ENCODE measurements around the gene PFKFB4. TPM values are rescaled to one million over a fixed set of nuclear protein-coding genes. Genes with fewer than 3 reads are reported as not detected.
"Not testable (repeated sequence)": the region's sequence is repeated elsewhere in the genome, so short reads cannot be mapped to it uniquely, and the experiment has no call there.

Gene PFKFB4
- total and polyA plus RNA-seq, 4 donors: 13.2 to 18.3 (median 14.7) TPM

DNA sequence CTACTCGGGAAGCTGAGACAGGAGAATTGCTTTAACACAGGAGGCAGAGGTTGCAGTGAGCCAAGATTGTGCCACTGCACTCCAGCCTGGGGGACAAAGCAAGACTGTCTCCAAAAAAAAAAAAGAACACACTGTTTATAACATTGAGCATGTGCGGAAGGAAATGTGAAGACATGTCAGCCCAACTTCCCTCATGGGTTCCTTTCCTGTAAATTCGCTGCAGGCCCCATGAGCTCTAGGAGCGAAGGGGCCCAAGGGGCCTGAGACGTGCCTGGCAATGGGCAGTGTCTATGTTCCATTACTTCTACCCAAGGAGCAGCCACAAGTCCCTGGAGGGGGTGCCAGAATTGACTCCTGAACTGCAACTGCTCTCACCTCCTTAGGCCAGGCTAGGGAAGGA lies 3.2 kb downstream of the PFKFB4 start:
- Histone ChIP-seq H3K27me3 (ENCODE audit: control insufficient read depth, insufficient read depth, low read length) (no peaks in the 10 kb centered on the region), H3K4me3 (ENCODE audit: low read depth, low read length) (no peak overlapping the region), H3K27ac (ENCODE audit: low read depth, low read length) (no peak overlapping the region), H3K36me3 (ENCODE audit: control insufficient read depth, insufficient read depth, low read length) (peaks cover 34% of the 10 kb centered on the region), H3K9me3 (ENCODE audit: control insufficient read depth, insufficient read depth, low read length) (no peaks in the 10 kb centered on the region), H3K4me1 (ENCODE audit: control insufficient read depth, insufficient read depth, low read length) (peaks cover 32% of the 10 kb centered on the region)
- WGBS (ENCODE audit: insufficient coverage): 96% methylated on average over 2 of the region's 5 CpGs
- no peak for DNase-seq (ENCODE audit: low read depth in 4 of 6, low spot score in 6 of 6)

DNA sequence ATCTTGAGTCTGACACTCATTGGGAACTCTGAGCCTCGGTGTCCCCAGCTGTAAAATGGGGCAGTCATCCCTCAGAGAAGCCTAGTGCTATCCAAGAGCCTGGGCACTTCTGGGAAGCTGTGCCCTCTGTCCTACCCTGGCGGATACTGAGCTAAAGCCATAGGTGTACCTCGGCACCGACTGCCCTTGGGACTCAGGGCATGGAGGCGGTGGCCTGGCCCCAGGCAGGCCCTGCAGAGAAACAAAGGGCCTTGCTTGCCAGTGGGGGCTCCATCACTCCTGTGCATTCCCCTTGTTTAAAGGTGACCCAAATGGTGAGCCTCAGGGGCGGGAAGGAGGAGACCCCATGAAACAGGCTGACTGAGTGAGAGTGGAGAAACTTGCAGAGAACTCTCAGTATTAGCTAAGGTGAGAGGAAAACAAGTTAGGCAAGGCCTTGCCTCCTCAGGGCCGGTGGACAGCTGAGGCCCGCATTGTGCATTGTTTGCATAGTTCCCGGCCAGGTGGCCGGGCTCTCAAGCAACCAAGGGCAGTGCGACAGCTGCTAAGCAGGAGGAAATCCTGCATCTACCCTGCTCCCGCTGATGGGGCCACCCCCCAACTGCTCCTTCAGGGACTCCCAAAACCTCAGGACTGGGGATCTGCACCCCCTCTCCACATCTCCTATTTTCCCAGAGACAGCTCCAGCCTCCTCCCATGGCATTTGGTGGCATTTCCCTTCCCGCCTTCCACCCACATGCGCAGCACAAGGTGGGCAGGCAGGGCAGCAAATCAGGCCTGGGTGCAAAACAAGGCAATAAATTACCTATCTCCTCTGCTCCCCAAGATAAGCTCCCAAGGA lies 4.3 kb downstream of the PFKFB4 start:
- H3K4me1 ChIP-seq (ENCODE audit: control insufficient read depth, insufficient read depth, low read length): peaks cover 23% of the 10 kb centered on the region
- peaks cover 43% of the 10 kb centered on the region for H3K36me3 ChIP-seq (ENCODE audit: control insufficient read depth, insufficient read depth, low read length)
- H3K9me3 ChIP-seq (ENCODE audit: control insufficient read depth, insufficient read depth, low read length): no peaks in the 10 kb centered on the region
- H3K27me3 ChIP-seq (ENCODE audit: control insufficient read depth, insufficient read depth, low read length): no peaks in the 10 kb centered on the region
- no peak overlapping the region for H3K27ac ChIP-seq (ENCODE audit: low read depth, low read length)
- no peak overlapping the region for H3K4me3 ChIP-seq (ENCODE audit: low read depth, low read length)
- WGBS (ENCODE audit: insufficient coverage): 81% methylated on average over 13 of the region's 14 CpGs
- DNase-seq (ENCODE audit: low read depth in 4 of 6, low spot score in 6 of 6): no peak

DNA sequence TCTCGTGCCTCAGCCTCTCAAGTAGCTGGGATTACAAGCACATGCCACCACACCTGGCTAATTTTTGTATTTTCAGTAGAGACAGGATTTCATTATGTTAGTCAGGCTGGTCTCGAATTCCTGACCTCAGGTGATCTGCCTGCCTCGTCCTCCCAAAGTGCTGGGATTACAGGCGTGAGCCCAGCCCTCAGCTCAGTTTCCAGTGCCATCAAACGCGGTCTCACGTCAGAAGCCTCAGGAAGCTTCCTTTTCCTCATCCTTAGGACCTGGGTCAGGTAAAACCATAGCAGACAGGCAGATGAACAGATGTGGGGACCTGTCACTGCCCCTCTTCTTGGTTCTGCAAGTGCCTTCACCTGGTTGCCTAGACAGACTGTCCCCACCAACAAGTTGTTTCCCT lies 5.0 kb downstream of the PFKFB4 start:
- H3K36me3 ChIP-seq (ENCODE audit: control insufficient read depth, insufficient read depth, low read length): peaks cover 49% of the 10 kb centered on the region
- 94% methylated on average over 5 of the region's 7 CpGs for WGBS (ENCODE audit: insufficient coverage)
- H3K4me3 ChIP-seq (ENCODE audit: low read depth, low read length); H3K27me3 ChIP-seq (ENCODE audit: control insufficient read depth, insufficient read depth, low read length); H3K27ac ChIP-seq (ENCODE audit: low read depth, low read length); H3K9me3 ChIP-seq (ENCODE audit: control insufficient read depth, insufficient read depth, low read length); DNase-seq (ENCODE audit: low read depth in 4 of 6, low spot score in 6 of 6): not testable (repeated sequence)
- peaks cover 19% of the 10 kb centered on the region for H3K4me1 ChIP-seq (ENCODE audit: control insufficient read depth, insufficient read depth, low read length)

DNA sequence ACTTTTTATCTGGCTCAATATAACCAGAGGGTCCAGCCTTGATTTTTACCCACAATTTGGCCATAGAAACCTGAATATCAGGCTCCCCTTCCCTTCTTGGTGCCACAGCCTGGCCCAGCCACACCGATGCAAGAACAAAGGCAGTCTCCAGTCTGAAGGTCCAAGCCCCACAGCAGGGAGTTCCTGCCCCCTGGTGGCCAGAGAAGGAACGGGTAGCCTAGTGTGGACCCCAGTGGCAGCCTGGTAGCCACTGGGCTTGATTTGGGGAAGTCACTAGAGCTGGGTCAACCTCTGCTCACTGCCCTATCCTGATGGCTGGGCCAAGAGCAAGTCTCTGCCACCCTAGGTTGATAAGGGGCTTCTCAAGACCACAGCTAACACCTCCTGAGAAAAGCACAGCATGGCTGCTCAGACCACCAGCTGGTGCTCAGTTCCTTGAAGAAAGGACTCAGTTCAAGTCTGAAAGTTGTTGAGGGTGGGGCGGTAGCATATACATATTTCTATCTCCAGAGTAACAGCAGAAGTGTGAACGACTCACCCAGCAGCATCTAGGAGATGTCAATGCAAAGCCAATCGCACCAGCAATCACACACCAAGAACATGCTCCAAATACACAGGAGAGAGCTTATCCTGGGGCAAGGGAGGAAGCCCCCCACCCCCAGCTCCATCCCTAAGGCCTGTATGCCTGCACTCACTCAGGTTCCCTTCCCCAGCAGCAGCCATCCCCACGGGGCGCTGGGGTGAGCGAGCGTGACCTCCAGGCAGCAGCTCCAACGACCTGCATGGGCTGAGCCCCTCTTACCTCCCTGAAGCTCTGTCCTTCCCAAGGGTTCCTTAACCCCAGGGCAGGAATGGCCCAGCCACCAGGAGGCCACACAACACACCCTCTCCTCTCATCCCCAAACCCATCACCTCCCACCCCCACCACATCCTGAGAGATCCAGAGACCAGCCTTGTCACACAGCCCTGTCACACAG lies 7.6 kb downstream of the PFKFB4 start:
- H3K4me1 ChIP-seq (ENCODE audit: control insufficient read depth, insufficient read depth, low read length): peaks cover 5% of the 10 kb centered on the region
- no peaks in the 10 kb centered on the region for H3K9me3 ChIP-seq (ENCODE audit: control insufficient read depth, insufficient read depth, low read length)
- peak in 5 of 6 donors; percentile 33 to 84 (median 38) for DNase-seq (ENCODE audit: low read depth in 4 of 6, low spot score in 6 of 6)
- H3K27ac ChIP-seq (ENCODE audit: low read depth, low read length): no peak overlapping the region
- H3K4me3 ChIP-seq (ENCODE audit: low read depth, low read length): no peak overlapping the region
- peaks cover 56% of the 10 kb centered on the region for H3K36me3 ChIP-seq (ENCODE audit: control insufficient read depth, insufficient read depth, low read length)
- 62% methylated on average over 9 of the region's 10 CpGs for WGBS (ENCODE audit: insufficient coverage)
- H3K27me3 ChIP-seq (ENCODE audit: control insufficient read depth, insufficient read depth, low read length): no peaks in the 10 kb centered on the region

DNA sequence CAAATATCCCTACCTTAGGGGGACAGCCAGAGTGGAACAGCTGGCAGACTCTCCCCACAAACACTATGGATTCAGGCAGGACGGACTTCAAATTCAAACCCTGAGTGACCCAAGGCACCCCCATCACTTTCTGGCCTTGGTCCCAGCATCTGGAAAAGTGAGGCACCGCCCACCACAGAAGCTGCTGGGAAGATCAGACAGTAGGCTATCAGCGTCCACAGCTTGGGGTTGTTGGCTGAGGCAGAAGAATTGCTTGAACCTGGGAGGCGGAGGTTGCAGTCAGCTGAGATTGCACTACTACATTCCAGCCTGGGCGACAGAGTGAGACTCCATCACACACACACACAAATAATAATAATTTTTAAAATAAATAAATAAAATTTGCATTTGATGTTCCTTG lies 8.5 kb downstream of the PFKFB4 start:
- WGBS (ENCODE audit: insufficient coverage): 88% methylated on average over 1 of the region's 5 CpGs
- Histone ChIP-seq H3K4me1 (ENCODE audit: control insufficient read depth, insufficient read depth, low read length) (peaks cover 5% of the 10 kb centered on the region), H3K9me3 (ENCODE audit: control insufficient read depth, insufficient read depth, low read length) (no peaks in the 10 kb centered on the region), H3K27me3 (ENCODE audit: control insufficient read depth, insufficient read depth, low read length) (no peaks in the 10 kb centered on the region), H3K27ac (ENCODE audit: low read depth, low read length) (no peak overlapping the region), H3K4me3 (ENCODE audit: low read depth, low read length) (no peak overlapping the region), H3K36me3 (ENCODE audit: control insufficient read depth, insufficient read depth, low read length) (peaks cover 61% of the 10 kb centered on the region)
- no peak for DNase-seq (ENCODE audit: low read depth in 4 of 6, low spot score in 6 of 6)

DNA sequence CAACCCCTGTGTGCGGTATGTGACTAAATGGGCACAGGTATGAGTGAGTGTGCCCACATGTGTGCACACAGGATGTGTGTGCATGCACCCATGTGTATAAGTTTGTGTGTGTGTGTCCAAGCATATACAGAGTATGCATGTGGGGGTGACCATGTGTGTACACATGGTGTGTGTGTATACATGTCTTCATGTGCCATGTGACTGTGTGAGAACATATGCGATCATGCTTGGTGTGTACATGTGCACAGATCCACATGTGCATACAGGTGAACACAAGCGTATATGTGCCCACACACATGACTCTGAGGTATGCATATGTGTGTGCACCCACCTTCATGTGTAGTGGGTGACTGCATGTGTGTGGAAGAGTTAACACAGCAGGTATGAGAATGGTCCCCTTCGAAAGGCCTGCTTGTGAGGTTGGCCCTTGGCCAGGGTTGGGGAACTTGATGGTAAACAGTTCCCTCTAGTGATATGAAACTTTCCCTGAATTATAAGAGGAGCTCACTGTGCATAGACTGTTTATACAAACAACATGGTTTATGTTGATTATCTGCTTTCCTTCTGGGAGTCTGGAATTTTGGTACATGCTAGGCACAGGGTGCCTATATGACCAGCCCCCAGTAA lies 10.3 kb downstream of the PFKFB4 start:
- 95% methylated on average over 3 of the region's 4 CpGs for WGBS (ENCODE audit: insufficient coverage)
- H3K36me3 ChIP-seq (ENCODE audit: control insufficient read depth, insufficient read depth, low read length): peaks cover 57% of the 10 kb centered on the region
- H3K27me3 ChIP-seq (ENCODE audit: control insufficient read depth, insufficient read depth, low read length): no peaks in the 10 kb centered on the region
- no peak for DNase-seq (ENCODE audit: low read depth in 4 of 6, low spot score in 6 of 6)
- H3K27ac ChIP-seq (ENCODE audit: low read depth, low read length): no peak overlapping the region
- H3K4me3 ChIP-seq (ENCODE audit: low read depth, low read length): no peak overlapping the region
- peaks cover 5% of the 10 kb centered on the region for H3K4me1 ChIP-seq (ENCODE audit: control insufficient read depth, insufficient read depth, low read length)
- no peaks in the 10 kb centered on the region for H3K9me3 ChIP-seq (ENCODE audit: control insufficient read depth, insufficient read depth, low read length)

DNA sequence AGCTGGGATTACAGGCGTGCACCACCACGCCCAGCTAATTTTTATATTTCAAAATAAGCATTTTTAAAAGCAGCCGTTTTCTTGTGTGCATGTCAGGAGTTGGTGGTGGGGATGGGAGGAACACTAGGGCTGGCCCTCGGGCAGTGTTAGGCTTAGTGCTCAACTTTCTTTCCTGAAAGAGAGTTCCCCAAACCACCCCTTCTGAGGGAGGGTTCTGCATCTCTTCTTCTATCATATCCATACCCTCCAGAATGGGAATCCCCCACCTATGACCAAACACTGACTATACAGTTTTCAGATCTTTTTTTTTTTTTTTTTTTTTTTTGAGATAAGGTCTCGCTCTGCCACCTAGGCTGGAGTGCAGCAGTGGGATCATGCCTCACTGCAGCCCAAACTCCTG lies 12.5 kb downstream of the PFKFB4 start:
- Histone ChIP-seq H3K36me3 (ENCODE audit: control insufficient read depth, insufficient read depth, low read length) (peaks cover 52% of the 10 kb centered on the region), H3K27me3 (ENCODE audit: control insufficient read depth, insufficient read depth, low read length) (no peaks in the 10 kb centered on the region), H3K4me3 (ENCODE audit: low read depth, low read length) (no peak overlapping the region), H3K4me1 (ENCODE audit: control insufficient read depth, insufficient read depth, low read length) (peaks cover 5% of the 10 kb centered on the region), H3K27ac (ENCODE audit: low read depth, low read length) (no peak overlapping the region), H3K9me3 (ENCODE audit: control insufficient read depth, insufficient read depth, low read length) (no peaks in the 10 kb centered on the region)
- WGBS (ENCODE audit: insufficient coverage): no CpG with 5 or more reads among the region's 5 CpGs
- DNase-seq (ENCODE audit: low read depth in 4 of 6, low spot score in 6 of 6): no peak

DNA sequence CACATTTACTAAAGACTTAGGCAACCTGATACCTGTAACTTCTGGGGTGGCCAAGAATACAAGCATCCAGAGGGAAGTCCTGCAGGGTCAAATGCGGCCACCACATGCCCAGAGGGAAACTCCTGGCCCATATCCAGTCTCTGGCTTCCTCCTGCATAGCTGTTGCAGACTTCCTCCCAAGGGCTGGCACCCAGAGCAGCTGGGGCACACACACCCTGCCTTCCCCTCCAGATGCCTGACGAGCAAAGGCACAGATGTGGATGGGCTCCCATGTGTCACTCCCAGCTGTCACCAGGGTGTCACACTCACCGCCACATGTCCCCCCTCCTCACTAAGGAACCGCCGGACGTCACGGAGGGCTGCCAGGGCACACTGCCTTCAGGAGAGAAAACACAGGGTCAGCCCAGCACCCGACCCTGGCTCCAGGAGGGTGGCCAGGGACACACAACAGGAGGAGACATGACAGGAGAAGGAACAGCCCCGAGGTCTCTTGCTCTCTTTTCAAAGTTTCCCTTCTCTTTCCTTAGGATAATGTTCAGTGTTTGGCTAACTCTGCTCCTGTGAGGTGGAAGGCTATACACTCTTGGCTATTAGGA lies 13.2 kb downstream of the PFKFB4 start:
- H3K27me3 ChIP-seq (ENCODE audit: control insufficient read depth, insufficient read depth, low read length): no peaks in the 10 kb centered on the region
- 72% methylated on average over 8 of the region's 9 CpGs for WGBS (ENCODE audit: insufficient coverage)
- H3K36me3 ChIP-seq (ENCODE audit: control insufficient read depth, insufficient read depth, low read length): peaks cover 55% of the 10 kb centered on the region
- H3K27ac ChIP-seq (ENCODE audit: low read depth, low read length): no peak overlapping the region
- no peak overlapping the region for H3K4me3 ChIP-seq (ENCODE audit: low read depth, low read length)
- DNase-seq (ENCODE audit: low read depth in 4 of 6, low spot score in 6 of 6): no peak
- no peaks in the 10 kb centered on the region for H3K4me1 ChIP-seq (ENCODE audit: control insufficient read depth, insufficient read depth, low read length)
- H3K9me3 ChIP-seq (ENCODE audit: control insufficient read depth, insufficient read depth, low read length): no peaks in the 10 kb centered on the region

DNA sequence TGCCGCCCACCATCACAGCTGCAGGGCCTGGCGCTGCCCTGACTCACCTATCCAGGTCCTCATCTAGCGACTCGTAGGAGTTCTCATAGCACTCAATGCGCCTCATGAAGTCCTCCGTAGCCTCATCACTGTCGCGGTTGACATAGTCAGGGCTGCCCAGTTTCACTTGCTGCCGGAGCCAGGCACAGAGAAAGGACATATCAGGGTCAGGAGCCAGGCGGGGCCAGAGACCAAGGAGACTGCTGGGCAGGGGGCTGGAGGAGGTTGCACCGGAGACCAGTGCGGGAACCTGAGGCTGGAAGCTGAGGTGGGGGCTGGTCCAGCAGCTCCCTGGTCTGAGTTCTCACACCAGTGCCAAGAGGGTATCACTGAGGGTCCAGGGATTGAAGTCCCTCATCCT lies 18.2 kb downstream of the PFKFB4 start:
- Histone ChIP-seq H3K4me3 (ENCODE audit: low read depth, low read length) (no peak overlapping the region), H3K4me1 (ENCODE audit: control insufficient read depth, insufficient read depth, low read length) (no peaks in the 10 kb centered on the region), H3K27me3 (ENCODE audit: control insufficient read depth, insufficient read depth, low read length) (no peaks in the 10 kb centered on the region), H3K36me3 (ENCODE audit: control insufficient read depth, insufficient read depth, low read length) (peaks cover 71% of the 10 kb centered on the region), H3K27ac (ENCODE audit: low read depth, low read length) (no peak overlapping the region), H3K9me3 (ENCODE audit: control insufficient read depth, insufficient read depth, low read length) (no peaks in the 10 kb centered on the region)
- no peak for DNase-seq (ENCODE audit: low read depth in 4 of 6, low spot score in 6 of 6)
- 98% methylated on average over 12 of the region's 12 CpGs for WGBS (ENCODE audit: insufficient coverage)
